H1 (cell line): ENCODE measurements around the gene CAMTA1. TPM values are rescaled to one million over a fixed set of nuclear protein-coding genes. Genes with fewer than 3 reads are reported as not detected.

Source experiments
- CTCF ChIA-PET: fragments of 300-600 bp; sonication (Branson Sonifier 250); formaldehyde crosslinking; loops from one replicate; lab custom pipeline; 2021; ENCODE audit not compliant: partially characterized antibody; lab: Charles Lee
- POLR2A ChIA-PET: fragments of 300-600 bp; sonication (Branson Sonifier 250); formaldehyde crosslinking; loops from one replicate; lab custom pipeline; 2021; ENCODE audit warnings: inconsistent platforms; ENCODE audit not compliant: partially characterized antibody; lab: Charles Lee
- DNase-seq, 2 experiments: peaks; one replicate each; pipeline versions ENCODE4 v3.0.0 to v3.0.0-alpha.2; 2010 to 2022; ENCODE audit warnings: low spot score in 2 of 2, low read depth in 1 of 2, mixed read lengths in 1 of 2
- FAIRE-seq: peaks from 2 replicates; lab custom pipeline; 2011; peaks lifted over from hg19 to GRCh38; lab: Jason Lieb, UNC
- H2AFZ ChIP-seq: 2 replicates; pipeline ENCODE4 v1.8.1; 2012; ENCODE audit warnings: low read length, inconsistent platforms
- H2AK5ac ChIP-seq: 2 replicates; pipeline ENCODE4 v1.6.1; 2013; ENCODE audit warnings: low read depth, low read length
- H2BK120ac ChIP-seq: replicated peaks from 2 replicates; pipeline ENCODE3; 2013; ENCODE audit warnings: low read depth, low read length, inconsistent platforms
- H2BK12ac ChIP-seq: 2 replicates; pipeline ENCODE4 v1.6.1; 2013; ENCODE audit warnings: low read depth, low read length
- H2BK15ac ChIP-seq: 2 replicates; pipeline ENCODE4 v1.6.1; 2013; ENCODE audit warnings: low read length
- H2BK20ac ChIP-seq: 2 replicates; pipeline ENCODE4 v1.6.1; 2013; ENCODE audit warnings: low read length
- H2BK5ac ChIP-seq: 2 replicates; pipeline ENCODE4 v1.6.1; 2013; ENCODE audit warnings: low read depth, low read length
- H3K14ac ChIP-seq: 2 replicates; pipeline ENCODE4 v1.6.1; 2013; ENCODE audit warnings: inconsistent platforms; ENCODE audit not compliant: insufficient read length
- H3K18ac ChIP-seq: 2 replicates; pipeline ENCODE4 v1.6.1; 2013; ENCODE audit warnings: low read length; ENCODE audit errors: extremely low read depth
- H3K23ac ChIP-seq: 2 replicates; pipeline ENCODE4 v1.6.1; 2013; ENCODE audit warnings: inconsistent platforms; ENCODE audit not compliant: insufficient read length
- H3K23me2 ChIP-seq: 2 replicates; pipeline ENCODE4 v1.6.1; 2013; ENCODE audit warnings: low read depth, low read length
- H3K27ac ChIP-seq: 2 replicates; pipeline ENCODE4 v1.6.1; 2011; ENCODE audit warnings: low read depth, low read length, inconsistent platforms
- H3K27me3 ChIP-seq, 4 experiments: replicated peaks in 1 of 4; 1 replicate in 1 of 4; 2 replicates in 3 of 4; pipeline versions ENCODE4 v1.6.1 to v1.8.1; 2011 to 2013; ENCODE audit warnings: low read length in 3 of 4, mild to moderate bottlenecking in 3 of 4, inconsistent platforms in 2 of 4, mixed read lengths in 2 of 4, moderate library complexity in 1 of 4; ENCODE audit not compliant: control insufficient read depth in 3 of 4, insufficient read depth in 3 of 4; ENCODE audit errors: extremely low read depth in 1 of 4
- H3K36me3 ChIP-seq, 4 experiments: 2 replicates each; pipeline versions ENCODE4 v1.6.1 to v1.8.1; 2011 to 2013; ENCODE audit warnings: mild to moderate bottlenecking in 4 of 4, low read length in 3 of 4, moderate library complexity in 2 of 4, control low read depth in 1 of 4, inconsistent platforms in 1 of 4; ENCODE audit not compliant: insufficient read depth in 4 of 4, control insufficient read depth in 2 of 4
- H3K4ac ChIP-seq: replicated peaks from 2 replicates; pipeline ENCODE3; 2013; ENCODE audit warnings: low read length, low read depth, mixed read lengths, inconsistent platforms; ENCODE audit not compliant: insufficient read length
- H3K4me1 ChIP-seq, 4 experiments: replicated peaks in 1 of 4; 1 replicate in 1 of 4; 2 replicates in 3 of 4; pipeline versions ENCODE4 v1.6.1 to v1.8.1; 2011 to 2013; ENCODE audit warnings: low read length in 3 of 4, inconsistent platforms in 2 of 4, mixed read lengths in 1 of 4; ENCODE audit not compliant: insufficient read depth in 4 of 4, control insufficient read depth in 3 of 4
- H3K4me2 ChIP-seq, 2 experiments: 2 replicates each; pipeline versions ENCODE4 v1.6.1 to v1.8.1; 2011 to 2013; ENCODE audit warnings: low read depth in 2 of 2, low read length in 2 of 2, control low read depth in 1 of 2, inconsistent platforms in 1 of 2, mild to moderate bottlenecking in 1 of 2; ENCODE audit not compliant: insufficient read depth in 1 of 2
- H3K4me3 ChIP-seq, 4 experiments: fragments of 200-600, 300-600 bp in 1 of 4; sonication (generic), shearing (Covaris generic), sonication (Bioruptor Twin) in 1 of 4; 2 replicates each; pipeline versions ENCODE4 v1.5.1 to v1.8.1; 2011 to 2016; ENCODE audit warnings: low read length in 4 of 4, low read depth in 3 of 4, control low read depth in 2 of 4, inconsistent platforms in 2 of 4, mild to moderate bottlenecking in 2 of 4, mixed read lengths in 1 of 4, moderate library complexity in 1 of 4; ENCODE audit not compliant: insufficient read depth in 2 of 4; ENCODE audit errors: extremely low read depth in 1 of 4
- H3K56ac ChIP-seq: replicated peaks from 2 replicates; pipeline ENCODE3; 2013; ENCODE audit warnings: low read depth, mild to moderate bottlenecking, mixed read lengths, low read length, inconsistent platforms; ENCODE audit not compliant: insufficient read length
- H3K79me1 ChIP-seq: 2 replicates; pipeline ENCODE4 v1.6.1; 2013; ENCODE audit warnings: low read depth, low read length, control low read depth
- H3K79me2 ChIP-seq, 2 experiments: 2 replicates each; pipeline versions ENCODE4 v1.6.1 to v1.8.1; 2012 to 2013; ENCODE audit warnings: low read length in 2 of 2, mild to moderate bottlenecking in 2 of 2, inconsistent platforms in 1 of 2; ENCODE audit not compliant: insufficient read depth in 2 of 2, control insufficient read depth in 1 of 2
- H3K9ac ChIP-seq, 4 experiments: replicated peaks in 1 of 4; 1 replicate in 1 of 4; 2 replicates in 3 of 4; pipeline versions ENCODE4 v1.6.1 to v1.8.1; 2011 to 2013; ENCODE audit warnings: low read depth in 3 of 4, low read length in 3 of 4, control low read depth in 2 of 4, mild to moderate bottlenecking in 2 of 4, moderate library complexity in 2 of 4, inconsistent platforms in 1 of 4; ENCODE audit errors: extremely low read depth in 1 of 4
- H3K9me3 ChIP-seq, 2 experiments: 2 replicates each; pipeline versions ENCODE4 v1.6.1 to v1.8.1; 2012 to 2013; ENCODE audit warnings: mild to moderate bottlenecking in 2 of 2, moderate library complexity in 2 of 2, control low read depth in 1 of 2, inconsistent platforms in 1 of 2, low read depth in 1 of 2, low read length in 1 of 2, mixed read lengths in 1 of 2; ENCODE audit not compliant: insufficient read depth in 2 of 2
- H4K20me1 ChIP-seq, 2 experiments: replicated peaks in 1 of 2; 2 replicates each; pipeline versions ENCODE3 to v1.8.1; 2011 to 2013; ENCODE audit warnings: inconsistent platforms in 2 of 2, low read length in 2 of 2, mild to moderate bottlenecking in 1 of 2; ENCODE audit not compliant: insufficient read depth in 2 of 2, control insufficient read depth in 1 of 2
- H4K5ac ChIP-seq: 2 replicates; pipeline ENCODE4 v1.6.1; 2013; ENCODE audit warnings: low read length, low read depth, mixed read lengths, inconsistent platforms; ENCODE audit not compliant: insufficient read length
- H4K8ac ChIP-seq: 2 replicates; pipeline ENCODE4 v1.8.0; 2013; ENCODE audit warnings: mild to moderate bottlenecking, moderate library complexity, low read length, inconsistent platforms; ENCODE audit not compliant: insufficient read depth; ENCODE audit errors: extremely low read depth
- H4K91ac ChIP-seq: replicated peaks from 2 replicates; pipeline ENCODE3; 2013; ENCODE audit warnings: low read length, mixed read lengths, inconsistent platforms; ENCODE audit not compliant: insufficient read length
- ASH2L ChIP-seq: fragments of 200-600, 300-600 bp; sonication (generic); IDR thresholded peaks from one replicate; pipeline ENCODE4 v1.7.1; 2017; ENCODE audit warnings: low read length
- ATF2 ChIP-seq: IDR thresholded peaks from 2 replicates; pipeline ENCODE4 v1.6.1; 2012; ENCODE audit warnings: low read length, inconsistent platforms
- BRCA1 ChIP-seq: IDR thresholded peaks from 2 replicates; pipeline ENCODE4 v1.6.1; 2012; ENCODE audit warnings: low read depth, low read length, improper control_type of control experiment
- CHD1 ChIP-seq: IDR thresholded peaks from 2 replicates; pipeline ENCODE4 v1.6.1; 2012; ENCODE audit warnings: low read depth, low read length, improper control_type of control experiment
- EP300 ChIP-seq, 2 experiments: IDR thresholded peaks; 1 replicate in 1 of 2; 2 replicates in 1 of 2; pipeline ENCODE4 v1.6.1; 2011 to 2012; ENCODE audit warnings: low read depth in 2 of 2, low read length in 2 of 2, mild to moderate bottlenecking in 2 of 2, borderline replicate concordance in 1 of 2, inconsistent platforms in 1 of 2, moderate library complexity in 1 of 2
- GTF2F1 ChIP-seq: IDR thresholded peaks from 2 replicates; pipeline ENCODE4 v1.6.1; 2012; ENCODE audit warnings: low read depth, low read length, improper control_type of control experiment, borderline replicate concordance
- HDAC6 ChIP-seq: IDR thresholded peaks from one replicate; pipeline ENCODE4 v1.7.1; 2012; ENCODE audit warnings: low read depth, mild to moderate bottlenecking, inconsistent platforms, low read length, moderate library complexity
- KDM1A ChIP-seq: fragments of 200-600, 300-600 bp; sonication (generic); IDR thresholded peaks from 2 replicates; pipeline ENCODE4 v1.7.1; 2016; ENCODE audit warnings: mild to moderate bottlenecking, low read length, borderline replicate concordance
- RAD21 ChIP-seq, 2 experiments: IDR thresholded peaks in 1 of 2; conservative IDR thresholded peaks in 1 of 2; 2 replicates each; pipeline ENCODE4 v1.6.1; 2011; ENCODE audit warnings: low read depth in 2 of 2, low read length in 2 of 2, improper control_type of control experiment in 1 of 2, inconsistent platforms in 1 of 2, mild to moderate bottlenecking in 1 of 2, moderate library complexity in 1 of 2
- SP1 ChIP-seq: IDR thresholded peaks from 2 replicates; pipeline ENCODE4 v1.6.1; 2011; ENCODE audit warnings: low read depth, low read length
- USF2 ChIP-seq: IDR thresholded peaks from 2 replicates; pipeline ENCODE4 v1.6.1; 2011; ENCODE audit warnings: low read length, improper control_type of control experiment
- WGBS, 2 experiments: shearing (Covaris generic) in 1 of 2; methylation state at CpG; one replicate each; pipeline versions ENCODE4 v1.1.6 to v1.1.7; 2013 to 2015; ENCODE audit warnings: low lambda C conversion rate in 2 of 2, mixed read lengths in 2 of 2, inconsistent platforms in 1 of 2, low coverage in 1 of 2, missing lambda C conversion rate in 1 of 2; ENCODE audit not compliant: insufficient replicate concordance in 2 of 2, insufficient coverage in 1 of 2, insufficient read length in 1 of 2; ENCODE audit errors: extremely low coverage in 1 of 2, missing lambda C conversion rate in 1 of 2; 5-methylcytosine and 5-hydroxymethylcytosine counted together
- polyA plus RNA-seq, 7 experiments: library from polyadenylated mRNA; depleted of rRNA in 3 of 7; stranded (reverse) in 5 of 7; unstranded in 2 of 7; fragments of >200 nt in 5 of 7; fragments of 200-250 nt in 2 of 7; gene quantifications; 1 replicate in 5 of 7; 2 replicates in 1 of 7; 4 replicates in 1 of 7; pipeline versions ENCODE4 v1.2.1 to v1.2.3, GENCODE V29; 2011 to 2013; ENCODE audit warnings: missing spikeins in 2 of 7, mixed read lengths in 2 of 7
- total RNA-seq: library from RNA; stranded (reverse); fragmentation: NEBNext Ultra II Directional; extraction: Animal tissue kit (Norgen Biotek cat#: 25700); gene quantifications from 2 replicates; pipeline ENCODE4 v1.2.1, GENCODE V29; 2021

Gene CAMTA1
- total and polyA plus RNA-seq, 2 of the 8 experiments (the other 6 are each of a cell fraction or from before 2014, with no cell fraction given): 65.0 to 119 TPM

GRCh38 chr1:6835139-6835538 is 49.9 kb downstream of the CAMTA1 start:
- 88% methylated on average over 3 of the region's 3 CpGs; no CpG with 5 or more reads in 1 of the 2 experiments for WGBS, 2 experiments
- H4K8ac ChIP-seq: no peak overlapping the region
- H3K4me2 ChIP-seq: no peak overlapping the region
- CTCF ChIA-PET: interaction anchor here (0.6 to 2.1 kb wide), 5 partner anchors 12 to 120 kb away, joined by 3 to 6 read pairs (median 3); no protein-coding TSS in a partner anchor
- H4K5ac ChIP-seq: no peak overlapping the region
- no peak overlapping the region for H2BK5ac ChIP-seq
- H3K9ac ChIP-seq: no peak overlapping the region
- peaks cover 0 to 4% (median 0%) of the 10 kb centered on the region in 4 experiments; a peak in 1 of 8 replicates for H3K36me3 ChIP-seq
- POLR2A ChIA-PET: interaction anchor here (1.2 to 2.0 kb wide), 2 partner anchors 10 to 42 kb away, joined by 3 to 8 read pairs; no protein-coding TSS in a partner anchor
- no peak overlapping the region for H3K18ac ChIP-seq
- H2AFZ ChIP-seq: no peak overlapping the region
- H3K56ac ChIP-seq: no peak overlapping the region
- FAIRE-seq (no peak), DNase-seq (no peak)
- H2BK120ac ChIP-seq: no peak overlapping the region
- H3K23me2 ChIP-seq: no peaks in the 10 kb centered on the region
- peaks cover 0 to 8% of the 10 kb centered on the region in 2 experiments for H4K20me1 ChIP-seq
- H4K91ac ChIP-seq: no peak overlapping the region
- peaks cover 8% of the 10 kb centered on the region for H3K79me1 ChIP-seq
- no peak overlapping the region for H3K4ac ChIP-seq
- no peaks in the 10 kb centered on the region for H3K9me3 ChIP-seq
- H3K79me2 ChIP-seq: peaks cover 0 to 59% of the 10 kb centered on the region in 2 experiments; a peak in 3 of 4 replicates
- H2AK5ac ChIP-seq: no peak overlapping the region
- H3K27ac ChIP-seq: no peak overlapping the region
- no peak overlapping the region for H3K4me3 ChIP-seq
- no peak overlapping the region for H3K14ac ChIP-seq
- no peak overlapping the region for H3K23ac ChIP-seq
- H3K27me3 ChIP-seq: no peaks in the 10 kb centered on the region
- no peak overlapping the region for H2BK20ac ChIP-seq
- no peak overlapping the region for H2BK15ac ChIP-seq
- H2BK12ac ChIP-seq: no peak overlapping the region
- H3K4me1 ChIP-seq: no peaks in the 10 kb centered on the region
- no peak for TF ChIP-seq RAD21 (IDR thresholded peaks at IDR 0.05 in 1 of 2, conservative IDR thresholded peaks at IDR 0.05 in 1 of 2; ENCODE audit: low read depth in 2 of 2, low read length in 2 of 2)
- TF ChIP-seq BRCA1: no peak
- TF ChIP-seq CHD1: no peak
- no peak for TF ChIP-seq USF2
- TF ChIP-seq ASH2L: no peak
- TF ChIP-seq EP300 (IDR thresholded peaks at IDR 0.05; ENCODE audit: borderline replicate concordance in 1 of 2, low read depth in 2 of 2, low read length in 2 of 2): no peak
- no peak for TF ChIP-seq HDAC6
- no peak for TF ChIP-seq KDM1A
- TF ChIP-seq SP1: no peak
- TF ChIP-seq GTF2F1: no peak
- no peak for TF ChIP-seq ATF2
